Pancreas (tissue), 10 donors: ENCODE results near the gene DRAXIN. TPM values are rescaled to one million over a fixed set of nuclear protein-coding genes. Genes with fewer than 3 reads are reported as not detected.

Experiments used
- ATAC-seq, 4 donors: fragments of 200-7000 bp; cut with Tn5 transposase; one replicate each; pipeline versions ENCODE4 v1.8.0 to v1.9.1; 2020; ENCODE audit warnings: mild to moderate bottlenecking in 4 of 4, moderate library complexity in 4 of 4
- DNase-seq, 6 donors: peaks; one replicate each; pipeline ENCODE4 v3.0.0-alpha.2; 2020
- FAIRE-seq: peaks from 2 replicates; lab custom pipeline; 2012; peaks lifted over from hg19 to GRCh38; lab: Jason Lieb, UNC
- H3K27ac ChIP-seq, 4 donors: fragments of 200-600 bp; sonication (generic); 1 replicate in 3 of 4; 2 replicates in 1 of 4; pipeline versions ENCODE4 v1.5.0 to v1.8.0; 2020
- H3K27me3 ChIP-seq, 4 donors: fragments of 200-600 bp; one replicate each; pipeline ENCODE4 v1.8.0; 2021
- H3K36me3 ChIP-seq, 3 donors: fragments of 200-600 bp; sonication (generic) in 1 of 3; one replicate each; pipeline versions ENCODE4 v1.5.0 to v1.8.0; 2020 to 2021
- H3K4me1 ChIP-seq, 3 donors: fragments of 200-600 bp; one replicate each; pipeline ENCODE4 v1.8.0; 2021
- H3K4me3 ChIP-seq, 4 donors: fragments of 200-600 bp; sonication (generic) in 2 of 4; one replicate each; pipeline versions ENCODE4 v1.5.0 to v1.8.0; 2020 to 2021
- H3K9me3 ChIP-seq, 4 donors: fragments of 200-600 bp; one replicate each; pipeline ENCODE4 v1.8.0; 2021
- WGBS, 2 donors: extraction: QIAGEN DNeasy Blood & Tissue Kit; methylation state at CpG; one replicate each; pipeline ENCODE4 v1.1.7; 2013; 5-methylcytosine and 5-hydroxymethylcytosine counted together
- intact Hi-C, 3 donors: fragments of 100-400 bp; cut with DNase I; formaldehyde crosslinking; loops; one replicate each; pipeline versions ENCODE4 v1.11.1 to v1.14.2; 2022
- polyA plus RNA-seq, 2 donors: library from polyadenylated mRNA; stranded (reverse); fragments of 200-250 nt; gene quantifications; one replicate each; pipeline ENCODE4 v1.2.3, GENCODE V29; 2013
- total RNA-seq, 6 donors: library from RNA; stranded (reverse); fragmentation: NEBNext Ultra II Directional in 4 of 6; extraction: Animal tissue kit (Norgen Biotek cat#: 25700) in 4 of 6; gene quantifications; one replicate each; pipeline versions ENCODE4 v1.2.1 to v1.2.4, GENCODE V29; 2021 to 2023
- TF ChIP-seq, protein P1 (sequence below), 4 donors: fragments of 200-600 bp; sonication (generic) in 3 of 4; IDR thresholded peaks; one replicate each; pipeline versions ENCODE4 v1.5.0 to v1.8.0; 2021; ENCODE audit warnings: antibody characterized with exemption in 4 of 4
- donor health status: healthy with polysubstance abuse.
- donor health status: DM: no; HTN: no; CAD: no; lungs with moderate emphysema.
- donor health status: DM: no; HTN: no; CAD: no.
- donor health status: control.
- donor health status: control.
- donor health status: Bipolar disorder and iron deficiency.
- donor health status: DM: yes; HTN: yes; CAD: no.
- donor health status: DM: no; HTN: no; CAD: no.
- donor health status: DM: no; HTN: no; CAD: no.
- donor health status: DM: yes; HTN: yes; CAD: no.

The DRAXIN gene
- total and polyA plus RNA-seq, 8 donors, result under 0.01 to 0.09 (median 0.03) TPM; not detected in 1

DNA sequence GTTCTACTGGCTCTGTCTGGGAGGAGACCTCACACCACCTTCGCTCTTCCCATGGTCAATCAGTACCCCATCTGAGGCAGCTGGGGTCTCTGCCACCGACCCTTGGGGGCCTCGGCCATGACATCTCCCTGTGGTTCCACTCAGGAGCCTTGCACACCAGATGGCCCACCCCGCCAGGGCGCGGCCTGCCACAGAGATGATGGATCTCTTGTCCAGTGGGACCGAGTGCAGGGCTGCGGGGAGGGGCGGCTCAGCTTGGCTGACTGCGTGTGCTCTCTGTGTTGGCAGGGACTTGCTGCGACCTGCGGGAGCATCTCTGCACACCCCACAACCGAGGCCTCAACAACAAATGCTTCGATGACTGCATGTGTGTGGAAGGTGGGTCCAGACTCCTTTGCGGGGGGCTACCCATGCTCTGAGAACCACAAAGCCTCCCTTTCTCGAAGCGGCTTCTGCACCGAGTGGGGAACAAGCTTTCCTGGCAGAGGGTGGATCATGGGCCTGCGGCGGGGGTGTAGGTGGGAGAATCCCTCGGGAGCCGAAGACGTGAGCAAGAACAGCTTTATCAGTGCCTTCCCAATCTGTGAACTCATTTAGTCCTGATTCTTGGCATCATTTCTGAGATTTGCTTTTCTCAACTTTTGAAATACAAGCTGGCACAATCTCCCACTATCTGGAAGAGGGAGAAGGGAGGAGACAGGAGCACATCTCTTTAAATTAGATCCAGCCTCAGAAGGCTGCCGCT, 23.5 kb downstream of the DRAXIN start:
- Histone ChIP-seq H3K9me3 (no peaks in the 10 kb centered on the region), H3K4me3 (no peak overlapping the region), H3K36me3 (no peaks in the 10 kb centered on the region), H3K4me1 (no peaks in the 10 kb centered on the region), H3K27me3 (no peaks in the 10 kb centered on the region), H3K27ac (no peak overlapping the region)
- intact Hi-C loops, result loop anchor here in 1 of 3 donors (5.0 kb wide), 1 partner anchor 63 kb away; the partner anchor contains the start of genes FBXO2 and FBXO44
- no peak for DNase-seq
- WGBS, 2 donors, result 69 to 79% methylated on average over 24 of the region's 24 CpGs
- TF ChIP-seq, protein P1, sequence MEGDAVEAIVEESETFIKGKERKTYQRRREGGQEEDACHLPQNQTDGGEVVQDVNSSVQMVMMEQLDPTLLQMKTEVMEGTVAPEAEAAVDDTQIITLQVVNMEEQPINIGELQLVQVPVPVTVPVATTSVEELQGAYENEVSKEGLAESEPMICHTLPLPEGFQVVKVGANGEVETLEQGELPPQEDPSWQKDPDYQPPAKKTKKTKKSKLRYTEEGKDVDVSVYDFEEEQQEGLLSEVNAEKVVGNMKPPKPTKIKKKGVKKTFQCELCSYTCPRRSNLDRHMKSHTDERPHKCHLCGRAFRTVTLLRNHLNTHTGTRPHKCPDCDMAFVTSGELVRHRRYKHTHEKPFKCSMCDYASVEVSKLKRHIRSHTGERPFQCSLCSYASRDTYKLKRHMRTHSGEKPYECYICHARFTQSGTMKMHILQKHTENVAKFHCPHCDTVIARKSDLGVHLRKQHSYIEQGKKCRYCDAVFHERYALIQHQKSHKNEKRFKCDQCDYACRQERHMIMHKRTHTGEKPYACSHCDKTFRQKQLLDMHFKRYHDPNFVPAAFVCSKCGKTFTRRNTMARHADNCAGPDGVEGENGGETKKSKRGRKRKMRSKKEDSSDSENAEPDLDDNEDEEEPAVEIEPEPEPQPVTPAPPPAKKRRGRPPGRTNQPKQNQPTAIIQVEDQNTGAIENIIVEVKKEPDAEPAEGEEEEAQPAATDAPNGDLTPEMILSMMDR (IDR thresholded peaks at IDR 0.05), result no peak
- ATAC-seq, result no peak
- no peak for FAIRE-seq

DNA sequence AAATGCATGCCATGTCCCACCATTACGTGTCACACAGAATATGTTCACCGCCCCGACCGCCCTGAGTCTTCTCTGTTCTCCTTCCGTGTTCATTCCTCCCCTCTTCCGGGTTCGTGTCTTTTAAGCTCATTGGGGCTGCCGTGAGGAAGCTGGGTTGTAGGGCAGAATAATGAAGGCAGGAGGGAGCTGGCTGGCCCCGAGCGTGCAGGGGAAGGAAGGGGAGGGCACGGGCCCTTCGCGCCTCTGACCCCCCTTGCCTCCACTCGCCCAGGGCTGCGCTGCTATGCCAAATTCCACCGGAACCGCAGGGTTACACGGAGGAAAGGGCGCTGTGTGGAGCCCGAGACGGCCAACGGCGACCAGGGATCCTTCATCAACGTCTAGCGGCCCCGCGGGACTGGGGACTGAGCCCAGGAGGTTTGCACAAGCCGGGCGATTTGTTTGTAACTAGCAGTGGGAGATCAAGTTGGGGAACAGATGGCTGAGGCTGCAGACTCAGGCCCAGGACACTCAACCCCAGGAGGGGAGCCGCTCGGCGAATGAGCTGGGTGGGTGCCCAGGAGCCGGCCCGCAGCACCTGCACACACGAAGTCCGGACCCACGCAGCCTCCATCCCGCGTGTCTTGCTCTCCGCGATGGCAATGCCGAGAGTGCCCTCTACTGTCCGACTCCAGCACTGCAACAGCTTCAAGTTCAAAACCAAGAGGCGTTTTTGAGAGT, 28.0 kb downstream of the DRAXIN start:
- ATAC-seq, result peak; percentile 78 to 96 (median 92)
- H3K36me3 ChIP-seq, result no peaks in the 10 kb centered on the region
- no peaks in the 10 kb centered on the region for H3K4me1 ChIP-seq
- H3K27me3 ChIP-seq, result no peaks in the 10 kb centered on the region
- WGBS, 2 donors, result 8 to 10% methylated on average over 43 to 44 of the region's 44 CpGs
- peak; percentile 34 for FAIRE-seq
- TF ChIP-seq, protein P1 (IDR thresholded peaks at IDR 0.05), result peak; percentile 91 to 97 (median 94)
- H3K27ac ChIP-seq, result peak overlapping the region in 2 of 4 donors; percentile 57 to 66
- peak; percentile 60 to 92 (median 83) for DNase-seq
- H3K4me3 ChIP-seq, result peak overlapping the region in 3 of 4 donors; percentile 28 to 50 (median 38)
- H3K9me3 ChIP-seq, result no peaks in the 10 kb centered on the region
- intact Hi-C loops, result loop anchor here in 2 of 3 donors (5.0 to 10.0 kb wide), 2 partner anchors 65 to 67 kb away; partner anchors contain the start of genes FBXO2 (in 2 of the 2) and FBXO44 (in 2 of the 2)

DNA sequence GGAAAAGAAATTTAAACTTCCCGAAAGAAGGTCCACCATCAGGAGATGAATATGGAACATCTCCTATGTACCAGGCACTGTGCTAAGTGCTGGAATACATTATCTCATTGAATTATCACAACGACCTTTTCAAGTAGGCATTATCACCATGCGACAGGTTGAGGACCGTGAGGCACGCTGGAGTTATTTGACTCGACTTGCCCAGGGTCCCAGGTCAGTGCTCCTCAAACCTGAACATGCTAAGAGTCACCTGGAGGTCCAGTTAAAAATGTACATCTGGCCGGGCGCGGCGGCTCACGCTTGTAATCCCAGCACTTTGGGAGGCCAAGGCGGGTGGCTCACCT, 28.5 kb downstream of the DRAXIN start:
- peak overlapping the region in 2 of 4 donors; percentile 38 to 50 for H3K4me3 ChIP-seq
- H3K27me3 ChIP-seq, result no peaks in the 10 kb centered on the region
- H3K36me3 ChIP-seq, result no peaks in the 10 kb centered on the region
- ATAC-seq (no peak), DNase-seq (no peak), FAIRE-seq (no peak)
- no peaks in the 10 kb centered on the region for H3K9me3 ChIP-seq
- intact Hi-C loops, result loop anchor here in 1 of 3 donors (10.0 kb wide), 1 partner anchor 65 kb away; the partner anchor contains the start of genes FBXO2 and FBXO44
- TF ChIP-seq, protein P1 (IDR thresholded peaks at IDR 0.05), result peak in 1 of 4 donors; percentile 25
- no peak overlapping the region for H3K27ac ChIP-seq
- 40 to 43% methylated on average over 12 of the region's 12 CpGs for WGBS, 2 donors
- H3K4me1 ChIP-seq, result no peaks in the 10 kb centered on the region

DNA sequence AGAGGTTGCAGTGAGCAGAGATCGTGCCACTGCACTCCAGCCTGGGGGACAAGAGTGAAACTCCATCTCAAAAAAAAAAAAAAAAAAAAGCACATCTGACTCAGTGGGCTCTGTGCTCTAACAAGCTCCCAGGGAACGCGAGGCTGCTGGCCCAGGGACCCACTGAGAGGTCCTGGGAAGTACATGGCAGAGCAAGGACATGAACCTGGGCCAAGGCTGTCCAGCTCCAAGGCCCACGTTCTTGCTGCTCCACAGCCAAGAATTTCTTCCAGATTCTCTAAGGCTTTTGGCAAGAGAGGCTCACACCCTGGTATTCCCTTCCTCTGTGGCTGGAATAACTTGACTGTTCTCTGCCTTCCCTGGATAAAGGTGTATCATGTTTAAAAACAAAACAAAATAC, 29.0 kb downstream of the DRAXIN start:
- DNase-seq (no peak), ATAC-seq (no peak), FAIRE-seq (no peak)
- Histone ChIP-seq H3K9me3 (no peaks in the 10 kb centered on the region), H3K4me3 (no peak overlapping the region), H3K4me1 (no peaks in the 10 kb centered on the region), H3K27ac (no peak overlapping the region), H3K36me3 (no peaks in the 10 kb centered on the region), H3K27me3 (no peaks in the 10 kb centered on the region)
- 54 to 56% methylated on average over 4 of the region's 4 CpGs for WGBS, 2 donors
- TF ChIP-seq, protein P1 (IDR thresholded peaks at IDR 0.05), result no peak
- intact Hi-C loops, result loop anchor here in 1 of 3 donors (10.0 kb wide), 1 partner anchor 66 kb away; the partner anchor contains the start of genes FBXO2 and FBXO44
